ENCODE results near the gene PCSK9.
"Not testable (repeated sequence)": the region's sequence is repeated elsewhere in the genome, so short reads cannot be mapped to it uniquely, and the experiment has no call there.

The PCSK9 gene

DNA sequence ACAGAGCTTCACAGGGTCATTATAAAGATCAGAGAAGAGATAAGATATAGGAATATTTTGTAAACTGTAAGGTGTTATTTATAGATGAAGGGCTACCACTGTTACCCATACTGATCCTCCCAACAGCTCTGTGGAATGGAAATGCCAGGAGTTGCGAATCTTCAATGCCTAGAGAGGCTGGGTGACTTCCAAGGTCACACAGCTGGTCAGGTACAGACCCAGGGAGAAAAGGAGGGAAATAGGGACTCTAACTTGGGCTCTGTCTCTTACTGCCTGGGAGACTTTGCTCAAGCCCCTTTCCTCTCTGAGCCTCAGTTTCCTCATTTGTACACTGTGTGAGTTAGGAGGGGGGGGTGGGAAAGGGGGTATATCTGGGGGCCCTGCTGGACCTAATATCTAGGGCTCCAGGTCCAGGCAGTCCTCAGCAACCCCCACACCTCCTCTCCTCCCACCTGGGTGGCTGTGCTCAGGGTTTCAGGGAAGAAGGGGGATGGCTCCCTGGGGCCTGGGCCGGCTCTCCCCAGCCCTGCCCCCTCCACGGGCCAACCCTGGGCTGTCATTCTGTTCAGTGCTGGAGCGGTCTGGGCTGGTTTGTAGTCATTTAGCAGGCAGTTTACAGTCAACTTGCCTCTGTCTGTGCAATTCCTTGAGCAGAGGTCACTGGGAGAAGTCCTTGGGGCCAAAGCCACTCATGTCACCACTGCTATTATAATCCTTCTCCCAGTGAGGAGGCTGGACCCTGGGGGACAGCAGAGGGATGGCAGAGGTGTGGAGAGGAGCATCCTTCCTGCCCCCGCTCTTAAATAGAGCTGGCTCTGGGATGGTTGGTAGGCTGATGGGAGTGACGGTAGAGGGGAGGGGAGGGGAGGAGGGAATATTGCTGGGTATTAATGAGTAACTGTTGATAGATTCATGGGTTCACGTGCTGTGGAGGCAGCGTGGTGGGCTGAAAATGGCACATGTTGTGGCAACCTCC is 39.0 kb upstream of the PCSK9 start:
- Mint-ChIP-seq H3K4me1 (peaks cover 17% of the 10 kb centered on the region), H3K9me3 (no peaks in the 10 kb centered on the region), H3K36me3 (ENCODE audit: low read depth) (no peaks in the 10 kb centered on the region), H3K27me3 (peaks cover 36% of the 10 kb centered on the region), H3K27ac (no peak overlapping the region), H3K4me3 (no peak overlapping the region)
- DNase-seq (no peak), ATAC-seq (no peak)

DNA sequence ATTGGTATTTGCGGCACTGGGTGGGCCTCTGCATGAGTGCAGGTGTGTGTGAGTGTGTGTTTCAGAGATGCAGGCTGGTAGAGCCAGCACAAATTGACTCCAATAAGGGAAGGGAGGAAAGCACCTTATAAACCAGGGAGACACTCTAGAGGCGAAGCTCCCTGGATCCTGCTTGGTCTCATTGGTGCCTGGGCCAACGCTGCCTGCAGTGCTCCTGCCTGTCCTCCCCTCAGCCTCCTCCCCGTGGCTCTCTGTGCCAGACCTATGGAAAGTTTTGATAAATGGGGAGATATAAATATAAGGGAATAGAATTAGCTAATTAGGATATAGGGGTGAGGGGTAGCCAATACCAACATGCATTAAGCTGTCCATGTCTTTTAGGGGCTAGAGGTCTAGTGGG is 38.0 kb upstream of the PCSK9 start:
- Mint-ChIP-seq H3K27me3 (peaks cover 27% of the 10 kb centered on the region), H3K27ac (no peak overlapping the region), H3K9me3 (no peaks in the 10 kb centered on the region), H3K36me3 (ENCODE audit: low read depth) (no peaks in the 10 kb centered on the region), H3K4me3 (no peak overlapping the region), H3K4me1 (peaks cover 8% of the 10 kb centered on the region)
- no peak for DNase-seq
- no peak for ATAC-seq

DNA sequence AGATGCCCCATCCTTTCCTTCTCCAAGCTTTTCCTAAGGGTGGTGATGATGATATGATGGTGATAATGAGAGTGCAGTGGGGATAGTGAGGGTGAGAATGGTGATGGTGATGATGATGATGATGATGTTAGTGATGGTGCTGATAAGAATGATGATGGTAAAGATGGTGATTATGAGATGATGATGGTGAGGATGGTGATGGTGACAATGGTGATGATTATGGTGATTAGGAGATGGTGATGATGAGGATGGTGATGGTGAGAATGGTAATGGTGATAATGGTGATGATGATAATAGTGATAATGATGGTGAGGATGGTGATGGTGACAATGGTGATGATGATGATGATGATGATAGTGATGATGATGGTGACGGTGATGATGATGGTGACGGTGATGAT is 36.7 kb upstream of the PCSK9 start:
- H3K27ac Mint-ChIP-seq, result no peak overlapping the region
- DNase-seq (no peak), ATAC-seq (no peak)
- H3K4me3 Mint-ChIP-seq, result no peak overlapping the region
- no peaks in the 10 kb centered on the region for H3K4me1 Mint-ChIP-seq
- no peaks in the 10 kb centered on the region for H3K9me3 Mint-ChIP-seq
- peaks cover 16% of the 10 kb centered on the region for H3K27me3 Mint-ChIP-seq
- H3K36me3 Mint-ChIP-seq (ENCODE audit: low read depth), result no peaks in the 10 kb centered on the region

DNA sequence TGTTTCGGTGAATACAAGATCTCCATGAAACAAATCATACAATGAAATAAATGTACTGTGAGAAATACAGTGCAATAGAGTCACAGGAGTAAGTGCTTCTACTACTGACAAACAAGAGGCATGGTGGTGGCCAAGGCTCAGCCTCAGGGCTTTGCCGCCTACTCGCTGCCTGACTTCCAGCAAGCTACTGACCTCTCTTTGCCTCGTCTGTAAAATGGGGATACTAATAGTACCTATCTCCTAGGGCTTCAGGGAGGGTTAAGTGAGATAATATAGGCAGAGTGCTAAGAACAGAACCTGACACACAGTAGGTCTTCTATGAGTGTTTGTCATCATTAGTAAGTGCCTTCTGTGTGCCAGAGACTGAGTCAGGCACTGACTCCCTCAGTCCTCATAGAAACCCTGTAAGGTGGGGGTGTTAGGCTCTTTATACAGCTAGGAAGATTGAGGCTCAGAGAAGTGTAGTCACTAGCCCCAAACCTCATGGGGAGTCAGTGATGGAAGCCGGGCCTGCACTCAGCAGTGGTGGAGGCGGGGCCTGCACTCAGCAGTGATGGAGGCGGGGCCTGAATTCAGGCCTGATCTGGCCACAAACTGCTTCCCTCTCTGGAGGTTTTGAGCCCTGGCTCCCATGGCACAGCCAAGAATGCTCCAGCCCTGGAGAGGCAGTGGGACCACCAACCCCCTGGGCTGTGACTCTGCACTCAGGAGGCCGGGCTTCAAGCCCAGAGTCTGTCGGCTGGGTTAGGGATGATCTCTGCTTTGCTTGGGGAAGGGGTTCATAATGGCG is 33.8 kb upstream of the PCSK9 start:
- Mint-ChIP-seq H3K27ac (no peak overlapping the region), H3K4me3 (no peak overlapping the region), H3K27me3 (peaks cover 1% of the 10 kb centered on the region), H3K36me3 (ENCODE audit: low read depth) (no peaks in the 10 kb centered on the region), H3K9me3 (no peaks in the 10 kb centered on the region), H3K4me1 (no peaks in the 10 kb centered on the region)
- ATAC-seq (no peak), DNase-seq (no peak)

DNA sequence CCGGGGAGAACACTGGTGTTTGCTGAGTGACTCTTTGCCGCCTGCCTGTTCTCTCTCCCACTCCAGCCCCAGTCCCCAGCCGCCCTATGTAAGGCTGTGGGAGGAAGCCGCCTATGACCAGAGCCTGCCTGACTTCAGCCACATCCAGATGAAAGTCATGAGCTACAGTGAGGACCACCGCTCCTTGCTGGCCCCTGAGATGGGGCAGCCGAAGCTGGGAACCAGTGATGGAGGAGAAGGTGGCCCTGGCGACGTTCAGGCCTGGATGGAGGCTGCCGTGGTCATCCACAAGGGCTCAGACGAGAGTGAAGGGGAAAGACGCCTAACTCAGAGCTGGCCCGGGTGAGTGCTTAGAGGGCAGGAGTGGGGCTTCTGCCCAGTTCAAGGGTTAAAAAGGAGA is 32.4 kb upstream of the PCSK9 start:
- Mint-ChIP-seq H3K4me1 (no peaks in the 10 kb centered on the region), H3K27ac (no peak overlapping the region)

DNA sequence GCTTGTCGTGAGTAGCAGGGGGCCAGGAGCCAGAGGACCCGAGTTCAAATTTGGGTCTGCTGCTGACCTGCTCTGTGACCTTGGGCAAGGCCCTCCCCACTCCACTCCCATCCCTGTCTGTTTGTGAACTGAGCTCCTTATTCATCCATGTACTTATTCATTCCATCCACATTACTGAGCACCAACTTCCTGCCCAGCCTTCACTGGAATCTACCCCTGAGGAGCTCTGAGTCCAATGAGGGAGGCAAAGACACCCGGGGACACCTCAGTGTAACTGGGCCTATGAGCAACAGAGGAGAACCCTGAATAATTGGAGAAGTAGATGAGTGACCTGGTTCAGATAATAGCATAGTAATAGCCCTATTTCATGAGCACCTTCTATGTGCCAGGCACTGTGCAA is 31.7 kb upstream of the PCSK9 start:
- no peaks in the 10 kb centered on the region for H3K36me3 Mint-ChIP-seq (ENCODE audit: low read depth)
- no peak overlapping the region for H3K4me3 Mint-ChIP-seq
- no peak for ATAC-seq
- H3K4me1 Mint-ChIP-seq, result no peaks in the 10 kb centered on the region
- no peak for DNase-seq
- H3K27me3 Mint-ChIP-seq, result no peaks in the 10 kb centered on the region
- no peak overlapping the region for H3K27ac Mint-ChIP-seq
- no peaks in the 10 kb centered on the region for H3K9me3 Mint-ChIP-seq

More for the DNA sequence above, 32.4 kb upstream of the PCSK9 start:
- no peak for ATAC-seq
- no peak overlapping the region for H3K4me3 Mint-ChIP-seq
- no peak for DNase-seq
- no peaks in the 10 kb centered on the region for H3K27me3 Mint-ChIP-seq
- no peaks in the 10 kb centered on the region for H3K9me3 Mint-ChIP-seq
- no peaks in the 10 kb centered on the region for H3K36me3 Mint-ChIP-seq (ENCODE audit: low read depth)

DNA sequence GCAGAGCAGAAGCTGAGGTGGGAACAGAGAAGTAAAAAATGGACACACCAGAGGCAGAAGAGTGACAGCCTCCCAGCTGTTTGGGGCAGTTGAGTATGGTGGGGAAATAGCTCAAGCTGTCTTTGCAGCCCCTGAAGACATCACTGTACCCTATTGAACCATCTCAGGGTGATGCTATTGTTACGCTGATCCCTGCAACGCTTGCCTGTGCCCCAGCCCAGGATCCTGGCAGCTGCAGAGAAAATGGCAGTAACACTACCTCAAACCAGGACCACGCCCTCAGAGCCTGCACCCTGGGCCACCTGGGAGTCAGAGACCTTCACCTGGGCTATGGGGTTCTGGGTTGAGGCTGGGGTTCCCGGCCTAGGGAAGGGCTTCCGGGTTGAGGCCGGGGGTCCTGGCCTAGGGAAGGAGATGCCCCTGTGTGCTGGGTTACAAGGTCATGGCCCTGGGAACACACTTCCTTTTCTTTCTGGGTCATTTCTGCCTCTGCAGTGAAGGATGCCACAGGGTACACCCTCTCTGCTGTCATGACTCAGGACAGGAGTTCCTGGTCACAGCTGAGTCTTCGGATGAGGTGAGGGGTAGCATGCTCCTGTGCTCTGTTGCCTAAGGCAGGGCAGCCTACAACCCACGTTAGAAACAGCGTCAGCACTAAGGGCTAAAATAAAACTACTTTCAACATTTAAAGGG is 29.0 kb upstream of the PCSK9 start:
- H3K27ac Mint-ChIP-seq, result no peak overlapping the region
- peaks cover 4% of the 10 kb centered on the region for H3K27me3 Mint-ChIP-seq
- ATAC-seq (no peak), DNase-seq (no peak)
- no peak overlapping the region for H3K4me3 Mint-ChIP-seq
- H3K36me3 Mint-ChIP-seq (ENCODE audit: low read depth), result no peaks in the 10 kb centered on the region
- no peaks in the 10 kb centered on the region for H3K9me3 Mint-ChIP-seq
- H3K4me1 Mint-ChIP-seq, result no peaks in the 10 kb centered on the region

DNA sequence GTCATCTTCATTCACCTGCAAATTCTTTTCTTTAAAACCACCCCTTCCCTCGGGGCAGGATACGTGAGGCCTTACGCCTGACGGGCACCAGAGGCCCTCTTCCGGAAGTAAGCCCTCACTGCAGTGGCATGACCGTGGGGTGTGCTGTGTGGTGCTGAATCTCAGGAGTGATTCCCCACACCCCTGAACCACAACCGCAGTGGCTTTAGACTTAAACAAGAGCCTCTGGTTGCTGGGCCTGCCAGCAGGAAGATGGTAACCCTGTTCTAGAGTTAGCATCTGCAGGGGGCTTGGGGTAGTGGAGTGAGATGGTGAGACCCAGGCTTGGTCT is 28.5 kb upstream of the PCSK9 start:
- Mint-ChIP-seq H3K9me3 (no peaks in the 10 kb centered on the region), H3K27ac (no peak overlapping the region), H3K36me3 (ENCODE audit: low read depth) (no peaks in the 10 kb centered on the region), H3K4me3 (no peak overlapping the region), H3K27me3 (peaks cover 6% of the 10 kb centered on the region), H3K4me1 (no peaks in the 10 kb centered on the region)
- DNase-seq, result no peak
- no peak for ATAC-seq

DNA sequence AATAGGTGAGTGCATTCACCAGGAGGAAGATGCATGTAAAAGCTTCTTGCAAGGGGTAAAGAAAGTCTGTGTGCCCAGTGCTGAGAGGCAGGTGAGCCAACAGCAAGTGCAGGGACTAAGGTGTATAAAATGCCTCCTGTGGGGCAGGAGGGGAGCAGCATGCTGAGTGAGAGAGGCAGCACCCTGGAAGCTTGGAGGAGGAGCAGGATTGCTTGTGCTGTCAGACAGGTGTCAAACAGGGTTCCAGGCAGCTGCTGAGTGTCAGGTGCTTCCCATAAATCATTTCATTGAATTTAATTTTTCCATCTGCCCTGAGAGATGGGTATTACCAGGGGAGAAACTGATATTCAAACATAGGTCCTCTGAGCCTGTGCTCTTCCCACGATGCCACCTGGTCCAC is 26.7 kb upstream of the PCSK9 start:
- H3K4me1 Mint-ChIP-seq, result no peaks in the 10 kb centered on the region
- no peaks in the 10 kb centered on the region for H3K9me3 Mint-ChIP-seq
- ATAC-seq (no peak), DNase-seq (no peak)
- H3K27ac Mint-ChIP-seq, result no peak overlapping the region
- peaks cover 6% of the 10 kb centered on the region for H3K27me3 Mint-ChIP-seq
- no peaks in the 10 kb centered on the region for H3K36me3 Mint-ChIP-seq (ENCODE audit: low read depth)
- no peak overlapping the region for H3K4me3 Mint-ChIP-seq

DNA sequence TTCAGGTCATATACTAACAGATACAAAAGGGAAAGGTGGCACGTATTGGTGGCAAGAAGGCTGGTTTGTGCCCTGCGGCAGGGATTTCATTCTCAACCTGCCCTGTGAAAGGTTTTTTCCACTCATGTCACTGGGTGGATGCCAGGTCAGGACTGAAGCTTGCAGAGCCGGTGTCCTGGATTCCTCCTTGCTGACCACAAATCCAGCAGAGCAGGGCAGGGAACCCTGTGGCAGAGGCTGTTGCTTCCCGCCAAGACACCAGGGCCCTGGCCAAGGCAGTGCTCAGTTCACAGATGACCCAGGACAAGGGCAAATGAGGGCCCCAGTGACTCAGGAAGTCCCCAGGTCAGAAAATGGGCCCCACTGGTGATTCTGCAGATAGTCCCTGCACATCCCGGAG is 24.2 kb upstream of the PCSK9 start:
- Mint-ChIP-seq H3K4me3 (no peak overlapping the region), H3K27me3 (peaks cover 10% of the 10 kb centered on the region), H3K4me1 (no peaks in the 10 kb centered on the region), H3K9me3 (no peaks in the 10 kb centered on the region), H3K27ac (no peak overlapping the region), H3K36me3 (ENCODE audit: low read depth) (no peaks in the 10 kb centered on the region)
- no peak for ATAC-seq
- no peak for DNase-seq

DNA sequence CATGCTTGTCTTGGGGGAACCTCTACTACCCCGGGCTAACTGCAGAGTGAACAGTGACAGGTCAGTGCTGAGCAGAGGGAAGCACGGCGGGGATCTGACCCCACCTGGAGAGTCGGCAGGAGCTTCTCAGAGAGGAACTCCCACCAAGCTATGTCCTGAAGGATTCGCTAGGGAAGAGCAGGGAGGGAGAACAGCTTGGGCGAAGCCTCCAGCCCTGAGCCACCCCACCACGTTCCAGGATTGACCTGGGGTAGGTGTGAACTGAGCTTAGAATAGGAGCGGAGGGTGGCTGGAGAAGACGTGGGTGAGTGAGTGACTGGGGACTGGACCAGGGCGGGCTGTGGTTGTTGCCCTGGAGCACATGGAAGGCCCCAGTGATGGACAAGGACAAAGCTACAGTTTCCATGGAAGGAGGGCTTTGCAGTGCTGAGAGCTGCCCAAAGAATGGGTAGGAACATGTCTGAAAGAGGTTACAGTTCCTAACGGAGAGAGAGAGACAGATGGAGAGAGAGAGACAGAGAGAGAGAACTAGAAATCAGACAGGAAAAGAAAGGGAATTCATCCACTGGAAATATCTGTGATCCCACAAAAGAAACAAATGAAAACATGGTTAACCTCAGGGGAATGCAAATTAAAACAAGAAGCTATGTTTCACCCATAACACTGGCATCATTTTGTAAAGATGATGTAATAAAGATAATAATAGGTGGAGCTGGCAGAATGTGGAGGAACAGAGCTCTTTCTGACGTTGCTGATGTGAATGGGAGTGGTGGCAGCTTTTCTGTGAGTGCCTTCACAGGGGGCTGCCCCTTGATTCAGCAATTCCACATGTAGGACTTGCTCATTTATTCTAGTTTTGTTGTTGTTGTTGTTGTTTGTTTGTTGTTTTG is 23.4 kb upstream of the PCSK9 start:
- Mint-ChIP-seq H3K27me3 (peaks cover 11% of the 10 kb centered on the region), H3K36me3 (ENCODE audit: low read depth) (no peaks in the 10 kb centered on the region), H3K9me3 (no peaks in the 10 kb centered on the region), H3K27ac (no peak overlapping the region), H3K4me3 (no peak overlapping the region), H3K4me1 (no peaks in the 10 kb centered on the region)
- no peak for ATAC-seq
- no peak for DNase-seq

DNA sequence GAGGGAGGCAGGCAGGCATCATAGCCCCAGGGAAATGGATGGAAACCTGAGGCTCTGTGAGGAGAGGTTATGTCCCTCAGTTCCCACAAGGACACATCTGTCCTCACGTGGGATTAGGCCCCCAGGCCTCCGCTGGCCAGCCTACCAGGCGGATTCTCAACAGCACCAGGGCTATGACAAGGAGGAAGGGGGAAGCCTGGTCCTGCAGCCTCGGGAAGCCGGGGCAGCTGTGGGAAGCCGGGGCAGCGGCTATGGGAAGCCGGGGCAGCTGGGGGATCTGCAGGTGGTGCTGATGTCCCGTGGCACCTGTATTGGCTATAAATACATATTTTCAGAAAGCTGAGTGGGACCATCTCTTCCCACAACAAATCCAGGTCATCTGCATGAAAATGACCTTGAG is 21.0 kb upstream of the PCSK9 start:
- DNase-seq (no peak), ATAC-seq (no peak)
- Mint-ChIP-seq H3K4me3 (no peak overlapping the region), H3K27ac (no peak overlapping the region), H3K9me3 (no peaks in the 10 kb centered on the region), H3K36me3 (ENCODE audit: low read depth) (no peaks in the 10 kb centered on the region), H3K27me3 (peaks cover 11% of the 10 kb centered on the region), H3K4me1 (no peaks in the 10 kb centered on the region)

DNA sequence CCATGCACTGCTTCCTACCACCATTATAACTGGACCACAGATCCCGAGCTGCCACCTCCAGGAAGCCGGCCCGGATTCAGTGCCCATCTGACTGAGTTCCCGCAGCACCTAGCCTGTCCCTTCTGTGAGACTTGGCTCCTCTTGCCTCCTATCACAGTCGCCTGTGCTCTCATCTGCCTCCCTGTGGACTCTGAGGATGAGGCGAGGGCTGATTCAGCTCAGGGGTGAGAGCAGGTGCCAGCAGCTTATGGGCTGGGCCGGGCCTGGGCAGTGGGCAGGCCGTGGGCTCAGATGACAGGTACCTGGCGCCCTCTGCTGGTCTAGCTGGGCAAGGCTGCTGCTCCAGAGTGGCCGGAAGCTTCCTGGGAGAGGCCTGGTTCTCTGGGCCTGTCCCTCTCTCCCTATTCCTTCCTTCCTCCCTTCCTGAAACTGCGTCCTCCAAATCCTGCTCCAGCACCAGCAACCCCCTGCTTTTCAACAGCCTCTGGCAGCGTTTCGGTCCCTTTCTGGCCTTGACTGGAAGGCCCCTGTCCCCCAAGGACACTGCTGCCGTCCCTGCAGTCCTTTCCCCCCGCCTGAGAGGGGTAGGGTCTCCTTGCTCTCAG is 17.3 kb upstream of the PCSK9 start:
- Mint-ChIP-seq H3K4me1 (no peaks in the 10 kb centered on the region), H3K4me3 (no peak overlapping the region), H3K36me3 (ENCODE audit: low read depth) (no peaks in the 10 kb centered on the region), H3K9me3 (no peaks in the 10 kb centered on the region), H3K27ac (no peak overlapping the region), H3K27me3 (peaks cover 5% of the 10 kb centered on the region)
- DNase-seq (peak; percentile 80), ATAC-seq (peak; percentile 90)

DNA sequence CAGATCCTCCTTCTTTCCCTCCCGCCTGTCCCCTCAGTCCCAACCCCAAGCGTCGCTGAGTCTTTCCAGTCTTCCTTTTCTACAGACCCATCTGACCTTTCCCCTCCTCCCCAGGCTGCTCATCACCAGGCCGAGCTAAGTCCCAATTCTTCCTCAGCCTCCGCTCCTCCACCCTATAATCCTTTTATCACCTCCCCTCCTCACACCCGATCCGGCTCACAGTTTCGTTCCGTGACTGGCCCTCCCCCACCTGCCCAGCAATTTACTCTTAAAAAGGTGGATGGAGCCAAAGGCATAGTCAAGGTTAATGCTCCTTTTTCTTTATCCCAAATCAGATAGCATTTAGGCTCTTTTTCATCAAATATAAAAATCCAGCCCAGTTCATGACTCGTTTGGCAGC is 15.2 kb upstream of the PCSK9 start:
- not testable (repeated sequence) for H3K4me3 Mint-ChIP-seq; H3K9me3 Mint-ChIP-seq; ATAC-seq; DNase-seq; H3K27ac Mint-ChIP-seq; H3K27me3 Mint-ChIP-seq; H3K4me1 Mint-ChIP-seq; H3K36me3 Mint-ChIP-seq (ENCODE audit: low read depth)
